ENCODE measurements around the gene MRAP2.

The MRAP2 gene

GRCh38 chr6:84007871-84008270 is 25.7 kb upstream of the MRAP2 start:
- no peak overlapping the region for H3K4me3 ChIP-seq (ENCODE audit: severe bottlenecking)
- no peaks in the 10 kb centered on the region for H3K4me1 ChIP-seq (ENCODE audit: insufficient read depth, poor library complexity, severe bottlenecking)
- H3K36me3 ChIP-seq (ENCODE audit: low read depth): no peaks in the 10 kb centered on the region
- DNase-seq (ENCODE audit: low spot score): no peak
- no peak for ATAC-seq (ENCODE audit: low read depth)
- H3K27ac ChIP-seq (ENCODE audit: poor library complexity, severe bottlenecking): no peak overlapping the region
- H3K27me3 ChIP-seq (ENCODE audit: insufficient read depth, poor library complexity, severe bottlenecking): no peaks in the 10 kb centered on the region
- TF ChIP-seq CTCF (IDR thresholded peaks at IDR 0.05; ENCODE audit: poor library complexity, severe bottlenecking): no peak
- no peaks in the 10 kb centered on the region for H3K9me3 ChIP-seq (ENCODE audit: severe bottlenecking)

GRCh38 chr6:84013354-84013753 is 20.2 kb upstream of the MRAP2 start:
- H3K36me3 ChIP-seq (ENCODE audit: low read depth): no peaks in the 10 kb centered on the region

GRCh38 chr6:84013931-84014330 is 19.6 kb upstream of the MRAP2 start:
- no peak for TF ChIP-seq CTCF (IDR thresholded peaks at IDR 0.05; ENCODE audit: poor library complexity, severe bottlenecking)
- Histone ChIP-seq H3K4me3 (ENCODE audit: severe bottlenecking) (no peak overlapping the region), H3K4me1 (ENCODE audit: insufficient read depth, poor library complexity, severe bottlenecking) (no peaks in the 10 kb centered on the region), H3K9me3 (ENCODE audit: severe bottlenecking) (no peaks in the 10 kb centered on the region), H3K36me3 (ENCODE audit: low read depth) (no peaks in the 10 kb centered on the region), H3K27me3 (ENCODE audit: insufficient read depth, poor library complexity, severe bottlenecking) (no peaks in the 10 kb centered on the region), H3K27ac (ENCODE audit: poor library complexity, severe bottlenecking) (no peak overlapping the region)
- no peak for ATAC-seq (ENCODE audit: low read depth)
- no peak for DNase-seq (ENCODE audit: low spot score)

More at GRCh38 chr6:84013354-84013753, 20.2 kb upstream of the MRAP2 start:
- no peaks in the 10 kb centered on the region for H3K9me3 ChIP-seq (ENCODE audit: severe bottlenecking)
- ATAC-seq (ENCODE audit: low read depth): no peak
- no peak for DNase-seq (ENCODE audit: low spot score)
- H3K27me3 ChIP-seq (ENCODE audit: insufficient read depth, poor library complexity, severe bottlenecking): no peaks in the 10 kb centered on the region
- TF ChIP-seq CTCF (IDR thresholded peaks at IDR 0.05; ENCODE audit: poor library complexity, severe bottlenecking): no peak
- H3K4me1 ChIP-seq (ENCODE audit: insufficient read depth, poor library complexity, severe bottlenecking): no peaks in the 10 kb centered on the region
- no peak overlapping the region for H3K4me3 ChIP-seq (ENCODE audit: severe bottlenecking)
- H3K27ac ChIP-seq (ENCODE audit: poor library complexity, severe bottlenecking): no peak overlapping the region

GRCh38 chr6:84016029-84016428 is 17.5 kb upstream of the MRAP2 start:
- TF ChIP-seq CTCF (IDR thresholded peaks at IDR 0.05; ENCODE audit: poor library complexity, severe bottlenecking): no peak
- no peak for DNase-seq (ENCODE audit: low spot score)
- H3K27ac ChIP-seq (ENCODE audit: poor library complexity, severe bottlenecking): no peak overlapping the region

GRCh38 chr6:84017709-84018452 is 15.7 kb upstream of the MRAP2 start:
- no peak overlapping the region for H3K27ac ChIP-seq (ENCODE audit: poor library complexity, severe bottlenecking)
- no peak for TF ChIP-seq CTCF (IDR thresholded peaks at IDR 0.05; ENCODE audit: poor library complexity, severe bottlenecking)
- ATAC-seq (ENCODE audit: low read depth) (no peak), DNase-seq (ENCODE audit: low spot score) (no peak)
- no peak overlapping the region for H3K4me3 ChIP-seq (ENCODE audit: severe bottlenecking)
- H3K27me3 ChIP-seq (ENCODE audit: insufficient read depth, poor library complexity, severe bottlenecking): no peaks in the 10 kb centered on the region
- H3K4me1 ChIP-seq (ENCODE audit: insufficient read depth, poor library complexity, severe bottlenecking): no peaks in the 10 kb centered on the region
- H3K9me3 ChIP-seq (ENCODE audit: severe bottlenecking): no peaks in the 10 kb centered on the region
- no peaks in the 10 kb centered on the region for H3K36me3 ChIP-seq (ENCODE audit: low read depth)

More at GRCh38 chr6:84016029-84016428, 17.5 kb upstream of the MRAP2 start:
- no peaks in the 10 kb centered on the region for H3K36me3 ChIP-seq (ENCODE audit: low read depth)
- no peak overlapping the region for H3K4me3 ChIP-seq (ENCODE audit: severe bottlenecking)
- no peaks in the 10 kb centered on the region for H3K27me3 ChIP-seq (ENCODE audit: insufficient read depth, poor library complexity, severe bottlenecking)
- no peaks in the 10 kb centered on the region for H3K4me1 ChIP-seq (ENCODE audit: insufficient read depth, poor library complexity, severe bottlenecking)
- H3K9me3 ChIP-seq (ENCODE audit: severe bottlenecking): no peaks in the 10 kb centered on the region
- ATAC-seq (ENCODE audit: low read depth): no peak
